HCT116 (cell line): ENCODE data around the gene CD40. TPM values are rescaled to one million over a fixed set of nuclear protein-coding genes. Genes with fewer than 3 reads are reported as not detected.

Source experiments
- ATAC-seq: fragments of 200-7000 bp; cut with Tn5 transposase; 2 replicates; pipeline ENCODE4 v1.9.1; 2020; ENCODE audit warnings: mild to moderate bottlenecking, moderate library complexity
- BruUV-seq: library from RNA; stranded (reverse); fragments of 400-500 nt; replicated peaks from 2 replicates; lab custom pipeline; 2021; lab: Mats Ljungman, UMichigan
- CTCF ChIA-PET: fragments of 300-600 bp; sonication (Branson Sonifier 250); formaldehyde crosslinking; loops from one replicate; lab custom pipeline; 2021; ENCODE audit warnings: antibody characterized with exemption; lab: Charles Lee
- POLR2A ChIA-PET: fragments of 300-600, 350-600 bp; sonication (Branson Sonifier 250); formaldehyde crosslinking; loops from one replicate; lab custom pipeline; 2021; ENCODE audit warnings: antibody characterized with exemption; lab: Charles Lee
- RAD21 ChIA-PET, 2 experiments: fragments of 300-600 bp; sonication (Branson Sonifier 250); formaldehyde crosslinking; loops; one replicate each; lab custom pipeline; 2023; ENCODE audit warnings: low total read pairs in 2 of 2; ENCODE audit not compliant: uncharacterized antibody in 2 of 2, unreplicated experiment in 2 of 2, low non-redundant PET in 1 of 2; lab: Charles Lee
- DNase-seq: peaks from one replicate; pipeline ENCODE4 v3.0.0-alpha.2; 2010; ENCODE audit warnings: low read depth, low spot score
- H2AFZ ChIP-seq: fragments of 200-600 bp; shearing (Covaris generic), sonication (generic); 2 replicates; pipeline ENCODE4 v1.6.1; 2017; ENCODE audit warnings: low read depth, mixed run types, mixed read lengths, antibody characterized with exemption, low read length; ENCODE audit not compliant: poor library complexity, severe bottlenecking
- H3K27ac ChIP-seq: 2 replicates; pipeline ENCODE4 v1.5.1; 2012; ENCODE audit warnings: low read depth, low read length
- H3K27me3 ChIP-seq: fragments of 200-600 bp; sonication (generic); 2 replicates; pipeline ENCODE4 v1.6.1; 2016; ENCODE audit warnings: mixed run types, low read length, mixed read lengths; ENCODE audit not compliant: insufficient read depth
- H3K36me3 ChIP-seq, 2 experiments: fragments of 200-500 bp in 1 of 2; fragments of 200-600 bp in 1 of 2; sonication (Bioruptor generic) in 1 of 2; sonication (generic) in 1 of 2; 2 replicates each; pipeline versions ENCODE4 v1.5.1 to v1.6.1; 2014 to 2016; ENCODE audit warnings: low read length in 2 of 2, inconsistent platforms in 1 of 2, mixed read lengths in 1 of 2, mixed run types in 1 of 2; ENCODE audit not compliant: insufficient read depth in 2 of 2, control insufficient read depth in 1 of 2
- H3K4me1 ChIP-seq, 2 experiments: fragments of 200-600 bp in 1 of 2; sonication (generic) in 1 of 2; 2 replicates each; pipeline versions ENCODE4 v1.5.1 to v1.6.1; 2012 to 2017; ENCODE audit warnings: low read length in 2 of 2, inconsistent platforms in 1 of 2, mild to moderate bottlenecking in 1 of 2, mixed read lengths in 1 of 2, mixed run types in 1 of 2, moderate library complexity in 1 of 2; ENCODE audit not compliant: insufficient read depth in 2 of 2, control insufficient read depth in 1 of 2
- H3K4me2 ChIP-seq: fragments of 200-600 bp; sonication (generic); 2 replicates; pipeline ENCODE4 v1.6.1; 2017; ENCODE audit warnings: mixed run types, low read length, mixed read lengths
- H3K4me3 ChIP-seq, 2 experiments: fragments of 200-600 bp in 1 of 2; sonication (generic) in 1 of 2; replicated peaks in 1 of 2; 2 replicates each; pipeline ENCODE4 v1.5.1; 2011 to 2016; ENCODE audit warnings: low read length in 2 of 2, control low read depth in 1 of 2, low read depth in 1 of 2, mild to moderate bottlenecking in 1 of 2, mixed read lengths in 1 of 2, mixed run types in 1 of 2
- H3K79me2 ChIP-seq: fragments of 200-600 bp; sonication (generic); 2 replicates; pipeline ENCODE4 v1.6.1; 2017; ENCODE audit warnings: mild to moderate bottlenecking, mixed run types, low read length, moderate library complexity, mixed read lengths; ENCODE audit not compliant: insufficient read depth
- H3K9ac ChIP-seq: fragments of 200-600 bp; sonication (generic); 2 replicates; pipeline ENCODE4 v1.6.1; 2016; ENCODE audit warnings: low read length, mixed read lengths
- H3K9me2 ChIP-seq: fragments of 200-600 bp; sonication (generic), shearing (Covaris generic); 2 replicates; pipeline ENCODE4 v1.6.1; 2017; ENCODE audit warnings: mixed run types, mild to moderate bottlenecking, moderate library complexity; ENCODE audit not compliant: insufficient read depth
- H3K9me3 ChIP-seq, 2 experiments: fragments of 200-500 bp in 1 of 2; fragments of 200-600 bp in 1 of 2; sonication (Bioruptor generic) in 1 of 2; sonication (generic) in 1 of 2; 2 replicates each; pipeline ENCODE4 v1.6.1; 2014 to 2017; ENCODE audit warnings: low read length in 2 of 2, mixed read lengths in 2 of 2, inconsistent platforms in 1 of 2, low read depth in 1 of 2, mild to moderate bottlenecking in 1 of 2, mixed run types in 1 of 2, moderate library complexity in 1 of 2; ENCODE audit not compliant: control insufficient read depth in 1 of 2, insufficient read depth in 1 of 2
- H4K20me1 ChIP-seq: fragments of 200-600 bp; sonication (generic), shearing (Covaris generic); 2 replicates; pipeline ENCODE4 v1.6.1; 2017; ENCODE audit warnings: mixed run types, mild to moderate bottlenecking, moderate library complexity; ENCODE audit not compliant: insufficient read depth
- ATF3 ChIP-seq: IDR thresholded peaks from 2 replicates; pipeline ENCODE4 v1.6.1; 2012
- CEBPB ChIP-seq: IDR thresholded peaks from 2 replicates; pipeline ENCODE4 v1.6.1; 2012; ENCODE audit warnings: low read depth
- CTCF ChIP-seq, 3 experiments: fragments of 200-600 bp in 1 of 3; sonication (generic) in 1 of 3; IDR thresholded peaks in 2 of 3; conservative IDR thresholded peaks in 1 of 3; 2 replicates each; pipeline ENCODE4 v1.5.1; 2012 to 2017; ENCODE audit warnings: low read depth in 2 of 3, low read length in 2 of 3, antibody characterized with exemption in 1 of 3, borderline replicate concordance in 1 of 3, control low read depth in 1 of 3, mild to moderate bottlenecking in 1 of 3, mixed read lengths in 1 of 3, mixed run types in 1 of 3, moderate library complexity in 1 of 3; ENCODE audit not compliant: insufficient read depth in 1 of 3
- EGR1 ChIP-seq: IDR thresholded peaks from 2 replicates; pipeline ENCODE4 v1.6.1; 2012; ENCODE audit warnings: low read depth
- ELF1 ChIP-seq: IDR thresholded peaks from 2 replicates; pipeline ENCODE4 v1.6.1; 2012; ENCODE audit warnings: low read depth, borderline replicate concordance
- EZH2 ChIP-seq: fragments of 200-600 bp; sonication (generic); IDR thresholded peaks from 2 replicates; pipeline ENCODE4 v1.6.1; 2017; ENCODE audit warnings: antibody characterized with exemption, mixed run types
- FOSL1 ChIP-seq: IDR thresholded peaks from 2 replicates; pipeline ENCODE4 v1.6.1; 2012; ENCODE audit warnings: low read depth
- JUND ChIP-seq: IDR thresholded peaks from 2 replicates; pipeline ENCODE4 v1.6.1; 2012
- MAX ChIP-seq: IDR thresholded peaks from 2 replicates; pipeline ENCODE4 v1.6.1; 2012
- POLR2A ChIP-seq: IDR thresholded peaks from 2 replicates; pipeline ENCODE4 v1.7.0; 2011; ENCODE audit warnings: borderline replicate concordance; ENCODE audit not compliant: insufficient read depth, insufficient read length; ENCODE audit errors: extremely low read depth
- POLR2AphosphoS5 ChIP-seq: IDR thresholded peaks from 2 replicates; pipeline ENCODE4 v1.6.1; 2011; ENCODE audit warnings: mild to moderate bottlenecking, low read depth, low read length, moderate library complexity
- RAD21 ChIP-seq: IDR thresholded peaks from 2 replicates; pipeline ENCODE4 v1.6.1; 2012; ENCODE audit warnings: low read depth, mild to moderate bottlenecking
- REST ChIP-seq: IDR thresholded peaks from 2 replicates; pipeline ENCODE4 v1.6.1; 2012; ENCODE audit warnings: low read depth
- SIN3A ChIP-seq: IDR thresholded peaks from 2 replicates; pipeline ENCODE4 v1.6.1; 2012; ENCODE audit warnings: low read depth
- SP1 ChIP-seq: IDR thresholded peaks from 2 replicates; pipeline ENCODE4 v1.6.1; 2012; ENCODE audit warnings: low read depth
- SRF ChIP-seq: IDR thresholded peaks from 2 replicates; pipeline ENCODE4 v1.6.1; 2012; ENCODE audit warnings: low read depth
- TCF7L2 ChIP-seq: IDR thresholded peaks from 2 replicates; pipeline ENCODE4 v1.7.0; 2011; ENCODE audit warnings: borderline replicate concordance, inconsistent platforms; ENCODE audit not compliant: insufficient read depth, insufficient read length; ENCODE audit errors: extremely low read depth
- YY1 ChIP-seq: IDR thresholded peaks from 2 replicates; pipeline ENCODE4 v1.6.1; 2011; ENCODE audit warnings: low read length, low read depth, moderate library complexity, mild to moderate bottlenecking; ENCODE audit not compliant: insufficient replicate concordance; ENCODE audit errors: extremely low read depth
- ZBTB33 ChIP-seq: IDR thresholded peaks from 2 replicates; pipeline ENCODE4 v1.6.1; 2011; ENCODE audit warnings: mild to moderate bottlenecking, low read length, moderate library complexity; ENCODE audit not compliant: insufficient replicate concordance; ENCODE audit errors: extremely low read depth
- ZFX ChIP-seq: fragments of 450-650 bp; IDR thresholded peaks from 2 replicates; pipeline ENCODE4 v1.6.1; 2017
- intact Hi-C: fragments of 100-400 bp; cut with micrococcal nuclease; formaldehyde crosslinking; loops from 2 replicates; pipeline ENCODE4 v1.10.0; 2022
- total RNA-seq: library from RNA; stranded (reverse); gene quantifications from one replicate; pipeline ENCODE4 v1.2.1, GENCODE V29; 2021; ENCODE audit not compliant: unreplicated experiment

Gene CD40
- total RNA-seq, 1 experiment from 2014 or later, result 21.3 TPM

- H3K4me3 ChIP-seq, result no peak overlapping the region
- DNase-seq (no peak), ATAC-seq (no peak)
- no peak overlapping the region for H2AFZ ChIP-seq
- H3K27me3 ChIP-seq, result peaks cover 40% of the 10 kb centered on the region
- H4K20me1 ChIP-seq, result no peaks in the 10 kb centered on the region
- H3K4me2 ChIP-seq, result no peak overlapping the region
- H3K9me3 ChIP-seq, result no peaks in the 10 kb centered on the region
- no peaks in the 10 kb centered on the region for H3K79me2 ChIP-seq
- ChIA-PET POLR2A (no interaction called here), RAD21 (no interaction called here), CTCF (no interaction called here)
- BruUV-seq, result no TSS peak
- no peak overlapping the region for H3K9ac ChIP-seq
- H3K9me2 ChIP-seq, result no peaks in the 10 kb centered on the region
- intact Hi-C loops, result no loop called here
- no peak for TF ChIP-seq EGR1
- no peak for TF ChIP-seq TCF7L2
- TF ChIP-seq SP1, result no peak
- TF ChIP-seq ZBTB33, result no peak
- no peak for TF ChIP-seq REST
- TF ChIP-seq SIN3A, result no peak
- TF ChIP-seq SRF, result no peak
- TF ChIP-seq MAX, result no peak
- no peak for TF ChIP-seq ZFX
- no peak for TF ChIP-seq CEBPB
- TF ChIP-seq YY1, result no peak
- no peak for TF ChIP-seq POLR2AphosphoS5
- TF ChIP-seq ELF1, result no peak
- no peak for TF ChIP-seq JUND
- TF ChIP-seq ATF3, result no peak
- no peak for TF ChIP-seq EZH2
- TF ChIP-seq POLR2A, result no peak
- TF ChIP-seq FOSL1, result no peak
- no peak for TF ChIP-seq RAD21
- no peak for TF ChIP-seq CTCF (IDR thresholded peaks at IDR 0.05 in 2 of 3, conservative IDR thresholded peaks at IDR 0.05 in 1 of 3; ENCODE audit: borderline replicate concordance in 1 of 3, insufficient read depth in 1 of 3, low read depth in 2 of 3, low read length in 2 of 3)
- H3K36me3 ChIP-seq, result no peaks in the 10 kb centered on the region
- H3K4me1 ChIP-seq, result no peaks in the 10 kb centered on the region
- H3K27ac ChIP-seq, result no peak overlapping the region
Measured at GRCh38 chr20:46158476-46158987, 40.4 kb downstream of the CD40 start.
